Gastroesophageal sphincter (tissue), 4 donors: ENCODE results near the gene SMYD2. TPM values are rescaled to one million over a fixed set of nuclear protein-coding genes. Genes with fewer than 3 reads are reported as not detected.

Source experiments
- ATAC-seq: fragments of 150-250 bp; one replicate; pipeline ENCODE4 v1.9.1; 2016; ENCODE audit warnings: mild to moderate bottlenecking, moderate library complexity
- H3K27ac ChIP-seq, 4 donors: fragments of 200-600 bp; sonication (generic) in 3 of 4; 1 replicate in 3 of 4; 2 replicates in 1 of 4; pipeline ENCODE4 v1.5.1; 2016 to 2019
- H3K27me3 ChIP-seq: fragments of 200-600 bp; sonication (generic); one replicate; pipeline ENCODE4 v1.5.1; 2019
- H3K36me3 ChIP-seq, 2 donors: fragments of 200-600 bp; sonication (generic); one replicate each; pipeline ENCODE4 v1.5.1; 2019; ENCODE audit warnings: control low read depth in 1 of 2
- H3K4me1 ChIP-seq, 3 donors: fragments of 200-600 bp; sonication (generic); 1 replicate in 2 of 3; 2 replicates in 1 of 3; pipeline ENCODE4 v1.5.1; 2016 to 2019; ENCODE audit warnings: control low read depth in 2 of 3
- H3K4me3 ChIP-seq, 2 donors: fragments of 200-600 bp; sonication (generic); one replicate each; pipeline ENCODE4 v1.5.1; 2019; ENCODE audit warnings: mild to moderate bottlenecking in 1 of 2, moderate library complexity in 1 of 2
- H3K9me3 ChIP-seq, 3 donors: fragments of 200-600 bp; sonication (generic); one replicate each; pipeline ENCODE4 v1.5.1; 2017 to 2019; ENCODE audit warnings: control low read depth in 2 of 3
- CTCF ChIP-seq, 4 experiments: fragments of 200-600 bp in 2 of 4; fragments of 450-650 bp in 2 of 4; sonication (generic) in 1 of 4; IDR thresholded peaks; one replicate each; pipeline ENCODE4 v1.5.1; 2017 to 2019; ENCODE audit warnings: antibody characterized with exemption in 4 of 4, mild to moderate bottlenecking in 2 of 4, moderate library complexity in 2 of 4
- EP300 ChIP-seq: sonication (generic); formaldehyde crosslinking; IDR thresholded peaks from one replicate; pipeline ENCODE4 v1.6.1; 2017; ENCODE audit warnings: antibody characterized with exemption, mild to moderate bottlenecking
- POLR2A ChIP-seq, 2 donors: fragments of 450-650 bp; IDR thresholded peaks; one replicate each; pipeline ENCODE4 v1.6.1; 2017; ENCODE audit warnings: antibody characterized with exemption in 2 of 2, mild to moderate bottlenecking in 2 of 2, moderate library complexity in 1 of 2
- POLR2AphosphoS5 ChIP-seq: sonication (generic); formaldehyde crosslinking; IDR thresholded peaks from one replicate; pipeline ENCODE4 v1.6.1; 2017; ENCODE audit warnings: antibody characterized with exemption
- WGBS, 2 donors: methylation state at CpG; one replicate each; pipeline ENCODE4 v1.1.5; 2018; ENCODE audit warnings: low coverage in 1 of 2; 5-methylcytosine and 5-hydroxymethylcytosine counted together
- total RNA-seq, 4 donors: library from RNA; depleted of rRNA; stranded (reverse); fragments of >200 nt; gene quantifications; one replicate each; pipeline ENCODE4 v1.1.0, GENCODE V29; 2016

Gene SMYD2, protein sequence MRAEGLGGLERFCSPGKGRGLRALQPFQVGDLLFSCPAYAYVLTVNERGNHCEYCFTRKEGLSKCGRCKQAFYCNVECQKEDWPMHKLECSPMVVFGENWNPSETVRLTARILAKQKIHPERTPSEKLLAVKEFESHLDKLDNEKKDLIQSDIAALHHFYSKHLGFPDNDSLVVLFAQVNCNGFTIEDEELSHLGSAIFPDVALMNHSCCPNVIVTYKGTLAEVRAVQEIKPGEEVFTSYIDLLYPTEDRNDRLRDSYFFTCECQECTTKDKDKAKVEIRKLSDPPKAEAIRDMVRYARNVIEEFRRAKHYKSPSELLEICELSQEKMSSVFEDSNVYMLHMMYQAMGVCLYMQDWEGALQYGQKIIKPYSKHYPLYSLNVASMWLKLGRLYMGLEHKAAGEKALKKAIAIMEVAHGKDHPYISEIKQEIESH
- total RNA-seq = 10 to 100 TPM; 12.0 to 30.3 (median 20.5) TPM

DNA sequence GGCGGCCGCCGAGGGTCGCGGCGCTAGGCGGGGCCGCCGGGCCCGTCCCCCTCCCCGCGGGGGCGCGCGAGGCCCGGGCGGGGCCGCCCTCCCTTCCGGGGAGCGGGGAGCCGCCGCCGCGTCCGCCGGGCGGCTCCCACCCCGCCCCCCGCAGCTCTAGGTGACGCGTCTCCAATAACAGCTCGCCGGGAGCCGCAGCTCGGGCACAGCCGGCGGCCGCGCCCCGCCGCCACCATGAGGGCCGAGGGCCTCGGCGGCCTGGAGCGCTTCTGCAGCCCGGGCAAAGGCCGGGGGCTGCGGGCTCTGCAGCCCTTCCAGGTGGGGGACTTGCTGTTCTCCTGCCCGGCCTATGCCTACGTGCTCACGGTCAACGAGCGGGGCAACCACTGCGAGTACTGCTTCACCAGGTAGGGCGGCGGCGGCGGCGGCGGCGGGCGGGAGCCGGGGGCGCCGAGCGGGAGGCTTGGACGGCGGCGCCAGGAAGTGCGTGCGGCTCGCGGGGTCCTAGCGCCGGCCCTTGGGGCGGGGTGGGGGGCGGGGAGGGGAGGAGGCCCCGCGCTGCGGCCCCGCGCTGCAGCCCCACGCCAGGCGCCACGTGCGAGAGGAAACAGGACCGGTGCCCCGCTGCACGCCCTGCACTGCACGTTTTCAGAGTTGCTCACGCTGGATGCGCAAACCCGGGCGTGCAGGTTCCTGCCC lies at the start of gene SMYD2:
Gene SMYD2, plus strand, starts transcription at position 139 of the 699 bp plus-strand sequence. Its CDS starts 96 bp downstream, at position 235.
- Histone ChIP-seq H3K4me3 (peak within 1 kb of the TSS; percentile 88 to 95), H3K27me3 (no peaks in the 10 kb centered on the region), H3K4me1 (peaks cover 0 to 26% (median 11%) of the 10 kb centered on the region in 3 donors), H3K9me3 (no peaks in the 10 kb centered on the region), H3K36me3 (no peaks in the 10 kb centered on the region), H3K27ac (peak within 1 kb of the TSS; percentile 78 to 97 (median 94))
- peak in 1 of 4 experiments; percentile 4 for TF ChIP-seq CTCF (IDR thresholded peaks at IDR 0.05)
- no peak for TF ChIP-seq EP300
- peak; percentile 57 to 58 for TF ChIP-seq POLR2A (IDR thresholded peaks at IDR 0.05)
- no peak for TF ChIP-seq POLR2AphosphoS5
- no CpG with 5 or more reads among the region's 94 CpGs for WGBS, 2 donors
- ATAC-seq = peak; percentile 89

- WGBS, 2 donors = 74% methylated on average over 8 to 9 of the region's 9 CpGs
- no peaks in the 10 kb centered on the region for H3K27me3 ChIP-seq
- ATAC-seq = no peak
- no peak overlapping the region for H3K27ac ChIP-seq
- no peak overlapping the region for H3K4me3 ChIP-seq
- H3K4me1 ChIP-seq = no peaks in the 10 kb centered on the region
- no peaks in the 10 kb centered on the region for H3K9me3 ChIP-seq
- no peaks in the 10 kb centered on the region for H3K36me3 ChIP-seq
- TF ChIP-seq EP300 (no peak), POLR2AphosphoS5 (no peak), CTCF (IDR thresholded peaks at IDR 0.05) (no peak), POLR2A (IDR thresholded peaks at IDR 0.05) (no peak)
Observed at GRCh38 chr1:214233856-214234634, 46.9 kb upstream of the SMYD2 start.

GRCh38 chr1:214234635-214235025 lies 46.3 kb upstream of the SMYD2 start:
- no peak for ATAC-seq
- no peak overlapping the region for H3K27ac ChIP-seq
- 81 to 84% methylated on average over 3 of the region's 3 CpGs for WGBS, 2 donors
- no peaks in the 10 kb centered on the region for H3K4me1 ChIP-seq
- TF ChIP-seq CTCF (IDR thresholded peaks at IDR 0.05) = no peak
- no peak for TF ChIP-seq POLR2A (IDR thresholded peaks at IDR 0.05)
- no peak for TF ChIP-seq EP300
- no peak for TF ChIP-seq POLR2AphosphoS5
- no peaks in the 10 kb centered on the region for H3K9me3 ChIP-seq
- no peak overlapping the region for H3K4me3 ChIP-seq
- no peaks in the 10 kb centered on the region for H3K36me3 ChIP-seq
- no peaks in the 10 kb centered on the region for H3K27me3 ChIP-seq

DNA sequence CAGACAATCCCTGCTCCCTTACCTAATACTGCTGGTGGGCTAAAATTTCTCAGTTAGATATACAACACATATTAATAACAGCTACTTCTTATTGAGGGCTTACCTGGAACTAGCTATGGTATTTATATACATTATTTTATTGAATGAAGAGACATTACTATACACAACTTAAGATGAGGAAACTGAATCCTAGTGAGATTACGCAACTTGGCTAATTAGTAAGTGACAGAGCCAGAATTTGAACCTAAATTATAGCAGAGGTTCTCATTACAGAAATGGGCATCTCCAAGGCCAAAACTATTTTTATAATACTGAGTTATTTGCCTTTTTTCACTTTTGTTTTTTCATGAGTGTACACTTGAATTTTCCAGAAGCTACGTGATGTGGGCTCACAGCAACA lies 44.5 kb upstream of the SMYD2 start:
- H3K27me3 ChIP-seq = no peaks in the 10 kb centered on the region
- no peaks in the 10 kb centered on the region for H3K36me3 ChIP-seq
- no peaks in the 10 kb centered on the region for H3K4me1 ChIP-seq
- no peak for ATAC-seq
- no peak overlapping the region for H3K27ac ChIP-seq
- H3K9me3 ChIP-seq = no peaks in the 10 kb centered on the region
- H3K4me3 ChIP-seq = no peak overlapping the region
- WGBS, 2 donors = 44 to 65% methylated on average over 2 of the region's 2 CpGs
- no peak for TF ChIP-seq EP300
- TF ChIP-seq POLR2AphosphoS5 = no peak
- TF ChIP-seq CTCF (IDR thresholded peaks at IDR 0.05) = no peak
- TF ChIP-seq POLR2A (IDR thresholded peaks at IDR 0.05) = no peak
